Omental fat pad (tissue), 4 donors: Measurements from ENCODE around the gene MTA3. TPM values are rescaled to one million over a fixed set of nuclear protein-coding genes. Genes with fewer than 3 reads are reported as not detected.
"Not testable (repeated sequence)": the region's sequence is repeated elsewhere in the genome, so short reads cannot be mapped to it uniquely, and the experiment has no call there.

ENCODE experiments used
- ATAC-seq: fragments of 150-250 bp; one replicate; pipeline ENCODE4 v1.9.1; 2016; ENCODE audit warnings: mild to moderate bottlenecking, moderate library complexity; ENCODE audit not compliant: low FRiP score
- DNase-seq: peaks from one replicate; pipeline ENCODE4 v3.0.0-alpha.2; 2019; ENCODE audit warnings: low spot score
- CTCF ChIP-seq, 3 donors: fragments of 450-650 bp; IDR thresholded peaks; one replicate each; pipeline ENCODE4 v1.5.1; 2016 to 2017; ENCODE audit warnings: antibody characterized with exemption in 3 of 3, mild to moderate bottlenecking in 3 of 3, moderate library complexity in 2 of 3
- total RNA-seq, 4 donors: library from RNA; depleted of rRNA; stranded (reverse); fragments of >200 nt; gene quantifications; one replicate each; pipeline ENCODE4 v1.1.0, GENCODE V29; 2016

The MTA3 gene
- total RNA-seq, 4 donors from 2014 or later, result 10.8 to 36.6 (median 25.2) TPM

- DNase-seq (no peak), ATAC-seq (no peak)
- no peak for TF ChIP-seq CTCF (IDR thresholded peaks at IDR 0.05)
These were observed 158.2 kb downstream of the MTA3 start for GRCh38 chr2:42726680-42727079.

GRCh38 chr2:42731316-42731715 lies 162.9 kb downstream of the MTA3 start:
- ATAC-seq, result not testable (repeated sequence)

GRCh38 chr2:42733852-42734251 lies 165.4 kb downstream of the MTA3 start:
- ATAC-seq (no peak), DNase-seq (no peak)
- no peak for TF ChIP-seq CTCF (IDR thresholded peaks at IDR 0.05)

More at GRCh38 chr2:42731316-42731715, 162.9 kb downstream of the MTA3 start:
- DNase-seq, result not testable (repeated sequence)

DNA sequence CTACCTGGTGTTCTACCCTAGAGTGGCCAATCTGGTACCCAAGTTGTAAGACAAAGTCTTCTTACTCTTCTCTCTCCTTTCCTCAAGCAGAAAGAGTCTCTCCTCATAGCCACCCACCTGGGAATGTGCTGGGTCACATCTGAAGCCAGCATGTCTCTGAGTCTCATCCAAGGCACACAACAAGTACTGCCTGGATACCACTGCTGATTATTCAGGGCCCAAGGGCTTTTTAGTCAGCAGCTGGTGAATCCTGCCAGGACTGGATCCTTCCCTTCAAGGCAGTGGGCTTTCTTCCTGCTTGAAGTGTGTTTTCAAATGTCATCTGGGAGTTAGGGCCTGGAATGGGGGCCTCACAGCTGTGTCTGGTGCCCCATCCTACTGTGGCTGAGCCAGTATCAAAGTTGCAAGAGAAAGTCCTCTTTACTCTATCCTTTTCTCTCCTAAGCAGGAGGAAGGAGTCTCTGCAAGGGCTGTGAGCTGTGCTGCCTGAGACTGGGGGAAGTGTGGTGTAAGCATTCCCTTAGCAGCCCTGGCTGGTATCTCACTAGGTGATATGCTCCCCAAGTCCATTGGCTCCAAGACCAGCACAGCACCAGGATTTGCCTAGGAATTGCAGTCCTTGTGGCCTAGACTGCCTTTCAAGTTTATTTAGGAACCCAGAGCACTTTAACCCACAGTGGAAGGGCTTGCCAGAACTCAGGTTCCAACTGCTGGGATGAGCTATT lies 168.3 kb downstream of the MTA3 start:
- DNase-seq (no peak), ATAC-seq (no peak)
- no peak for TF ChIP-seq CTCF (IDR thresholded peaks at IDR 0.05)

DNA sequence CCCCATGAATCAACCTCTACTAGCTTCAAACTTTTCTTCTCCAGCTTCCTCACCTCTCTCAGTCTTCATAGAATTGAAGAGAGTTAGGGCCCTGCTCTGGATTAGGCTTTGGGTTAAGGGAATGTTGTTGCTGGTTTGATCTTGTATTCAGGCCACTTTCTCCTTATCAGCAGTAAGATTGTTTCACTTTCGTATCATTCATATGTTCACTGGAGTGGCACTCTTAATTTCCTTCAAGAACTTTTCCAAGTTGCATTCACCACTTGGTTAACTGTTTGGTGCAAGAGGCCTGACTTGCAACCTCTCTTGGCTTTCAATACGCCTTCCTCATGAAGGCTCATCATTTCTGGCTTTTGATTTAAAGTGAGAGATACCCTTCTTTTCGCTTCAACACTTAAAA lies 172.7 kb downstream of the MTA3 start:
- no peak for TF ChIP-seq CTCF (IDR thresholded peaks at IDR 0.05)
- no peak for ATAC-seq

DNA sequence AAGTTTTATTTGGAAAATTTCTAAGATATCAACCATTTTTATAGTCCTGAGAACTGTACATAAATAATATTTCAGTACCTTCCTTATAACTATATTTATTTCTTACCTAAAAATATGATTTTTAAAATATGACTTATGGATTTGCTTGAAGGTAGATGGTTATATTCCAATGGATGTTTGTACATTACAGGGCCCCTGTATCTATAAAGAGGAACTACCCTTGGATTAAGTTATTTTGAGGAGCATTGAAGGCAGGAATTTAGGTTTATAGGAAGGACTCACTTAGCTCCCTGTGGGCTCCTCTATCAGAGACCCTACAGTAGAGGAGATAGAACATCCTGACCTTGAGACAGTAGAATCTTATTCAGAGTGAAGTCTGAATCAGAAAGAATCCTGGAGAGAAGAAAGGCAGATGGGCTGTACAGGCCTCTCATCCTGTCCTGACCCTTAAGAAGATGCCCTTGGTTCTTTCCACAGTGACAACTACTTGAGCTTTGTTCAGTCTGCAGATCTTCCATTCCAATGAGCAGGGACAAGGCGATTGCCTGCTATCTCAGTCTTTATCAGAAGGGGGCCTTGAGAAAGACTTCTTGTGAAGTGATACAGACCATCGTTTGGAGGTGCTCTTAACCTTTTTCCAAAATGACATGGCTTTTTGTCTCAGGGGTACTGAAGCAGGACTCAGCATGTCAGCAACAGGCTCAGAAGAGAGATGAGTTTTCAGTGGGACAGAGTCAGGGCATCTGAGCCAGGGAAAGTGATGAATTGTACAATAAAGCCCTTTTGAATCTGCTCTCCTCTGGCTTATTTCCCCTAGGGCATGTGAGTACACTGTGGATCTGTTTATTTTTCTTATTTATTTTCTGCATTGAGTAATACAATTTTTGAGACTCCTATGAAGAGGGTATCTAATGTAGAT lies 174.6 kb downstream of the MTA3 start:
- no peak for ATAC-seq
- DNase-seq, result no peak
- TF ChIP-seq CTCF (IDR thresholded peaks at IDR 0.05), result no peak

More for the DNA sequence above, 172.7 kb downstream of the MTA3 start:
- DNase-seq, result no peak

DNA sequence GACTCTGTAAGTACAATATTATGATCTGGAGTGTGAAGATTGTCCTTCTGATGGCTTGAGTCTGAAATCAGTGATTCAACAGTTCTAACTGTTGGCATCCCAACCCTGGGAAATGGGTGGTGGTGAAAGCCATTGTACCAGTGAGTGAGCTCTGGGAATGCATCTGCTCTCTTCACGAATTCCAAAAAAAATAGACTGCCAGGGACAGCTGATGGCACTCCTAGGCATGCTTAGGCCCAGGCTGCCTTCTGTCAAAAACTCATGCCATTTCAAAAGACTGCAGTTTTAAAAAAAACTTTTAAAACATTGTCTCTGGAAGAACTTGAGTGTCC lies 175.2 kb downstream of the MTA3 start:
- ATAC-seq (no peak), DNase-seq (no peak)
- TF ChIP-seq CTCF (IDR thresholded peaks at IDR 0.05), result no peak
